DMS 273 (cell line): Measurements from ENCODE around the gene MBP.

Experiments used
- DNase-seq: peaks from one replicate; lab custom pipeline; 2025; ENCODE audit not compliant: unreplicated experiment; lab: John Stamatoyannopoulos, UW

MBP gene

DNA sequence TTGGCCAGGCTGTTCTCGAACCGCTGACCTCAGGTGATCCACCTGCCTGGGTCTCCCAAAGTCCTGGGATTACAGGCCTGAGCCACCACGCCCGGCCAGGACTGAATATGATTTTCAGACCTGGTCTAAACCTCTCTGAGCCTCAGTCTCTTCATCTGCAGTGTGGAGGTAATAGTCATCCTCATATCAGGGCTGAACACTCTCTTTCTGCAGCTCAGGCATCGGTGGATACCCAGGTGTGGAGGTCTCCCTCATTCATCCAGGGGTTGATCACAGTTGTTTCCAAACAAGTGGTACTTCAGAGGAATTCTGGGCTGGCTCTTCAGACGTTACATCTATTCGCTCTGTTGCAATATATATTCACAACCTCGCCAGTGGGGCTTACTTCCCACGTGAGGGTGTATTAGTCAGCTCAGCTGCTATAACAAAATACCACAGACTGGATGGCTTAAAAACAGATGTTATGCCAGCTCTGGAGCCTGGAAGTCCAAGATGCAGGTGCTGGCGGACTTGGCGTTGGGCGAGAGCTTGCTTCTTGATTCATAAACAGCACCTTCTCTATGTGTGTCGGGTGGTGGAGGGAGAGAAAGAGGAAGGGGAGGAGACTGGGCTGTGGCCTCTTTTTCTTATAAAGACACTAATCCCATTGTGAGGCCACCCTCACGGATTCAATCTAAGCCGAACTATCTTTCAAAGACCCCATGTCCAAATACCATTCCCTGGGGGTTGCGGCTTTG, 2.9 kb upstream of the MBP start:
- DNase-seq, result no peak

DNA sequence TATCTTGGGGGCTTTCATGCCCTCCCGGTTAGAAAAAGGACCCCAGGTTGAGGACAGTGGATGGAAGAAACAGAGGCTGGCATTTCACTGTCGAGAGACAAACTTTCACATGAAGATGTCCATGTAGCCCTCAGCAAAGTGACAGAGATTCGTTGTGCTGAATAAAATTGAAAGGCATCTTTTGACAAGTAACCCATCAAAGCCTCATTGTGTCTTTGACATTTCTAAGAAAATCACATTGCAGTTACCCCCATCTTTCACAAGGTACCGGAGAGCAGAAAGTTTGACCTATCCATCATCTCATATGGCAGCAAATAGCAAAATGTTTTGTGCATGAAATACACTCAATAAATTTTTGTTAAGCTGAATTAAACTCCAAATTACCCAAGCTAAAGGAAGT, 2.0 kb upstream of the MBP start:
- DNase-seq, result no peak

DNA sequence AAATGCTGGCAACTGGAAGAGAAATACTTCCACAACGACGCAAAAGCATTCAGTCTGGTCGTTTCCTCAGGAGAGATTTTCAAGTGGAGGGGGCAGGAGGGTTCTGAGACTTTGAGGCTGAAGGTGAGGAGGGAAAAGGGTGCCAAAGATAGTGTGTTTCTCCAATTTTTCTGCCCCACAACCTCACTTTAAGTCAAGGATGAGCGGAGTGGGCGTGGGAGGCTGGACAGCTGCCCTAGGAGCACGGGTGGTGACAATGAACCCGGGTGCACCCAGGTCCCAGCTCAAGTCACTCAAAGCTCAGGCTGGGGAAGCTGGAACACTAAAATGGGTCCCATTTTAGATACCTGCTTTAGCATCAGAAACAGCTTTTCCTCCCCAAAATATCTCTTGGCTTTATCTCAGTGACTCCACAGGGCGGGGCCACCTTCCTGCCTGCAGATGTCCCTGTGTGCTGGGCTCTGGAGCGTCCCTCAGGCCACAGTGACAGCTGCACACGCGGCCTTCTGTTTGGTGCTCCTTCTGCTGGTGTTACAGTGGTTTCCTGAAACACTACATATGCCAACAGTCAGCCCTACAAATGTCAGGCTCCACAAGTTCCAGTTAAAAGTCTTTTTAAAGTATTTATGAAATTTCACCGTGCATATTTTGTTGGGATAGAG, 1.4 kb upstream of the MBP start:
- DNase-seq, result peak; percentile 54

DNA sequence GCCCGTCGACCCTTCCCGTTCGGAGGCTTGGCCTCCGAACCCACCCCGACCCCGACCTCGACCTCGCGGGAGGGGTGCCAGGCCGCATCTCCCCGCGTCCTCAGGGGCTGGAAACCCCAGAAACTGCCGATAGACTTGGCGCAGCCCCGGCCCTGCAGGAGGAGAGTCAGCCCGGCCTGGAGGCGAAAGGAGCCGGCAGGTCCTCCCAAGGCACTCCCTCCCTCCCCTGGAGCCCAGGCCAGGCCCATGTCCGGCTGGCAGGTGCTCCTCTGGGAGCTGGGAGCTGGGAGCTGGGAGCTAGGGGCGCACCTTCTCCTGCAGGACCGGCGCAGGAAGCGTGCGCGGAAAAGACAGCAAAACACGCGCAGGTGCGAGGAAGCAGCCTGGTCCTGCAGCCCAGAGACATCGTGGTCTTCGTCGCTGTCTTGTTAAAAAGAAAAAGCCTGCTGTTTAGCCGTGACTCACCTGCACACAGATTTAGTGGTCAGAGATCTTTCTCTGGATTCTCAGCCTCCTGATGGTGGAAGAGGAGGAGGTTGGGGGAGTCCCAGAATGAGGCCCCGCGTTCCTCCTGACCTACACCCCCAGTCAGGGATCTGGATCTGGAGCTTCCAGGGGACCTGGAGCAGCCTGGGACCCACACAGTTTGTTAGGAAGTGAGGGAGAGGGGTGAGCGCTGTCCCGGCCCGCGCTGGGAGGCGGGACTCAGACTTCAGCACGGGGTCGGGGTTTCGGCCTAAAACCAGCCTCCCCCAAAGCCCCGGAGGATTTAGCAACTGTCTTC, 660 bp upstream of the MBP start:
- no peak for DNase-seq

DNA sequence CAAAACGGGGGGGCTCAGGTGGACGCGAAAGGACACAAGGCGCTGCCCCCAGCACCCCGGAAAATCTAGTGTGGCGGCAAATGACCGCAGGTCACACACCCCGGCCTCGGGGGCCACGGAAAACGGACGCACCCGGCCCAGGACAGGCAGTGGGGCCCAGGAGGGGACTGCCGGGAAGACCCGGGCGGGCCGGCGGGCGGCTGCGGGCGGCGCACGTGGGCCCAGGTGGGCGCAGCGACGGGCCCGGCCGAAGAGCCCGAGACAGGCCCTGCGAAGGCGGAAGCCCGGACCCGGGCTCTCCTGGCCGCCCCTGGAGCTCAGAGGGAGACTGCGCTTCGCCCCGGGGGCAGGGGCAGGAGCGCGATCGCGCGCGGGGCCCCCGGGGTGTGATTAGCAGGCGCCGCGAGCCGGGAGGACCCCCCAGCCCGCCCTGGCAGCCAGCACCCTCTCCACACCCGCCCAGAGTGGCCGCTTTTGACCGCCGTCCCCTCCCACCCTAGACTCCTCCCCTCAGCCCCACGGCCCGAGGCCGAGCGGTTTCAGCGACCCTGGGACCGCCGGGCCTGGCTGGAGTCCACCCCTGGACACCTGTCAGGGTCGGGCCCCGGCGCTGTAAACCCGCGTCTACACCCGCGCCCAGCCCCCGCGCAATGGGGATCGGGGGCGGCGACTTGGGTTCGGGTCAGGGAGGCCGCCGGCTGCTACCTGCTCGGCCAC, 773 bp downstream of the MBP start:
- peak; percentile 57 for DNase-seq

DNA sequence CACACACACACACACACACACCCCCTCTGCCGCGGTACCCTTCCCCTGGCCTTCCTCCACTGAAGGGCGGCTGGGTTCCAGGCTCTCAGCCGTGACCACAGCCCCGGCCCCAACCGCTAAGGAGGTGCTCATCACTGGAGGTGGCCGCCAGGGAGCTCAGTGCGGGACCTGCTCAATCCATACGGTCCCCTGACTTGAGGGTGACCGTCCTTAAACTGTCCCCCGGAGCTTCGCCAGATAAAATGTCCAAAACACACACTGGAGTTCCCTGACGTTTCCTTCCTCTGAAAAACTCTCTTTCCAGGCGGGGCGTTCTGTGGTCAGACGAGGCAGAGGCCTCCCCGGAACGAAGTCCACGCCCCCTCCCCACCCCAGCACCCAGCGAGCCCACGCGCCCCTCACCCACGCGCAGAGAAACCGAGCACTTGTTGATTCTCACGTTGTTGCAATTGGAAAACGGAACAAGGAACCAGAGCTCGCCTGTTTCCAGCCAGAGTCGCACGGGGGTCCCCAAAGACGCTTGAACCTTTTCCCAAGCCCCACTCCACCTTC, 1.4 kb downstream of the MBP start:
- DNase-seq, result peak; percentile 48

DNA sequence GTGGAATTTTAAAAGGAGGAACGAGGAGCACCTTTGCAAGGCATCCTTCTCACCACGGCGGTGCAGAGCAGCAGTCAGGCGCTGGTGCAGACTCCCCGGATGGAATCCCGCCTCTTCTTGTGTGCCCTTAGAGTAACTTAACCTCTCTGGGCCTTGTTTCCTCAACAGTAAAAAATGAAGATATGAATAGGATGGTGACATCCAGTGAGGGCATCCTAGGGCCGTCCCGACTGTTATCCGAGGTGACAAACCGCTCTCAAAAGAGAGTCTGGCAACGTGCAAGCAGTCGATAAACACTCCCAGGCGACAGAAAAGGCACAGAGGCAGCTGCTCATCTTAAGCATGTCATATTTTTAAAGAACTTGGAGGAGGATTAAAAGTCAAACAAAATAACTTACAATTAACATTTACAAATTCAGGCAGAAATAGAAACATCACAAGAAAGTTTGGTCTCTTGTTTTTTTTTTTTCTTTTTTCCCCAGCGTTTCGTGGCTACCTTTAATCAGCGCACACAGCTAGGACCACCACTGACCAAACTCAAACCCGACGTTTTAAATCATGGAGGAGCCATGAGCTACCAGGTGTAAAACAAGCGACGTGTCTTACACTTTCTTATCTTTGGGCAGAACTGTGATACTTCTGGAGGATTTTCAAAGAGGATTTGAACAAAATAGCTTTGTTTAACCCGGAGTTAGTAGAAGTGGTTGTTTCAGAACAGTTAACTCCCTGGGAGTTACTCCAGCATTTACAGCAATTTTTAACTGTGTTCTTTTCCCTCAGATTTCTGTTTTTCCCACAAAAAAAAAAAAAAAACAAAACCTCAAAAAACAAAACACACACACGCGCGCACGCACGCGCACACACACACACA, 2.1 kb downstream of the MBP start:
- DNase-seq, result no peak

DNA sequence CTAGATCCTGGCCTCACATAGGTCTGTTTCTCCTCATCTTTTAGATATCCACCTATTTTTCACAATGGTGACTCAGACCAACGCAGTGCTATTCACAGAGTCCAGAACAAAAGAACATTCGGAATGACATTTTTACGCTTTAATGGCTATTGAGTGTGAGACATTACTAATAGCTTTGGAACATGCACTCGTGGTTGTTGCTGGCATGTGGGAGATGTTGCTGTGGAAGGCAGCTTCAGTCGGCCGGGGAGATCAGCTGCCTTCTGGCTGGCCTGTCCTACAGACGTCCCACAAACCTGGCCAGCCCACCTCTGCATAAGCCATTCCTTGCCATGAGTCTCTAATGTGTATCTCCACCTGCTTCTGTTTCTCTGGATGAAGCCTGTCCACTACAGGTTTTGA, 3.4 kb downstream of the MBP start:
- peak; percentile 22 for DNase-seq

DNA sequence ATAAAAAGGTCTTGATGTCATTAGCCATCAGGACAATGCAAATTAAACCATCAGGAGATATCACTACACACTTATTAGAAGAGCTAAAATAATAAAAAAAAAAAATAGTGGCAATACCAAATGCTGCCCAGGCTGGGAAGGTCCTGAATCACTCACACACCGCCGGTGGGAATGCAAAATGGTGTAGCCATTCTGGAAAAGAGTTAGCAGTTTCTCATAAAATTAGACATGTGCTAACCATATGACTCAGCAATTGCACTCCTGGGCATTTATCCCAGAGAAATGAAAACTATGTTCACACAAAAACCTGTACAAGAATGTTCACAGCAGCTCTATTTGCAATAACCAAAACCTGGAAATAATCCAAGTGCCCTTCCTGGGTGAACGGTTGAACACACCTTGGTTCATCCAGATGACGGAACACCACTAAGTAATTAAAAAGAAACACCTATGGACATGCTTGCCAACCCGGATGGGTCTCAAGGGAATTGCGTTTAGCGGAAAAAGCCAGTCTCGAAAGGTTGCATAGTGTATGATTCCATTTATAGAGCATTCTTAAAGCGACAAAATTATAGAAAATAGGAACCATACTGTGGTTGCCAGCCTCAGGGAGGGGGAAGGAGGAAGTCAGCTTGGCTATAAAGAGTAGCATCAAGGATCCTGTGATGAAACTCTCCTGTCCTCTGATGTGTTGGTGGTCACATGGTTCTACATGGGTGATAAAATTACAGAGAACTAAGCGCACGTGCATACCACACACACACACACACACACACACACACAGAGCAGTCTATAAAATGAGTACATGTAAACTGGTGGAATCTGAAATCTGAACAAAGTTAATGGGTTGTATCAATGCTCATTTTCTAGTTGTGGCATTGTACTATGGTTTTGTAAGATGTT, 4.6 kb downstream of the MBP start:
- peak; percentile 74 for DNase-seq

DNA sequence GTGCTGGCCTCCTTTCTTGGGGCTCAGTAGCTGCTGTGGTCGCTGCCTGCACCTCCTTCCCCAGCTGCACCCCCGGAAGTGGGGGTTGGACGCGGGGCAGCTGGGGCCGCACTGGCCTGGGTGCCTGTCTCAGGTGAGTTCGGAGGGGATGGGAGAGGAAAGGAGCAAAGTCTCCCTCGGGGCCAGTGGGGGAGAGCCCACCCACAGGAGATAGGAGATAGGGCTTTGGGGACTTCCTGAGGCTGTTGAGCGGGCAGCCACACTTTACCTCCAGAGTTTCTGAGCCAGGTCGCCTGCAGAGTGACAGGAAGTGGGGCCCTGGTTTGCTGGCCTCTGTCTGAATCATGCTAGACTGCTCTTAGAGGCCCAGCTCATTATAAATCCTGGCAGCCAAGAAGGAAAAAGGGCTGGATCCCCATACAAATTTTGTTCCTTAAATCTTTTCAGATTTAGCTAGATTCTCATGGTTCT, 8.1 kb downstream of the MBP start:
- no peak for DNase-seq

DNA sequence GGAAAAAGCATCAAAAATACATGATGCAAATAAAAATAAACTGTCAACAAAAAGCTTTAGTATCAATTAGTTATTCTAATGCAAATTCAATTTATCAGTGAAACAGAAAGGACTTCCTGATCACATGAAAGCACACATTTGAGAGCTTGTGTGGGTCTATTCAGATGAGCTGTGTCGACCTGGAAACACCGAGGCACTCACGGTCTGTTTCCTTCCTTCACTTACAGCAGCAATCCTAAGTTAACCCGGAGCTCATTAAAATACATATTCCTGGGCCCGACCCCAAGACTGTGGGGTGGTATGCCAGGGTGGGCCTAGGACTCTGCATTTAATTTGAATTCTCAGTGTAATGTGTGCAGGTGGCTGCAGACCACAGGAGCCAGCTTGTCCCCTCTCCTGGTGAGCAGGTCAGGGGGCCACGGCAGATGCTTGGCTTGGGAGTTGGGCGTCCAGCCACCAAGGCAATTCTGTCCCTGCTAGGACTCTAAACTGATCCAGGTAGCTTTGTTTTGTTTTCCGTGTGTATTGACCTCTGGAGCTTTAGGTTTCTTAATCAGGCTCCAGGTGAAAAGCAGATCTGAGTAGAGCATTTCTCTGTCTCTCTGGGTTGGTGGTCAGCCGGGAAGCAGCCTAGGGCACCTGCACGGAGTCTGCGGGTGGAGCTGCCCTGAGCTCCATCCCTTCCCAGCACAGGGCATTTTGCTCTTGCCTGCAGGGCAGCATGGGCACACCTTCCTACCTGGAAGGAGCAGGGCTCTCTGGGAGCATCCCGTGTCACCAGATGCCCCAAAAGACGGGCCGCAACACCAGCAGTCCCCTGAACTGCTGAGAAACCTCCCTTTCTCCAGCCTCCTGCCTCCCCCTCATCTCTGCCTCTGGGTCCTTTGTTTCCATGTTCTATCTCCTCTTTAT, 9.0 kb downstream of the MBP start:
- no peak for DNase-seq

DNA sequence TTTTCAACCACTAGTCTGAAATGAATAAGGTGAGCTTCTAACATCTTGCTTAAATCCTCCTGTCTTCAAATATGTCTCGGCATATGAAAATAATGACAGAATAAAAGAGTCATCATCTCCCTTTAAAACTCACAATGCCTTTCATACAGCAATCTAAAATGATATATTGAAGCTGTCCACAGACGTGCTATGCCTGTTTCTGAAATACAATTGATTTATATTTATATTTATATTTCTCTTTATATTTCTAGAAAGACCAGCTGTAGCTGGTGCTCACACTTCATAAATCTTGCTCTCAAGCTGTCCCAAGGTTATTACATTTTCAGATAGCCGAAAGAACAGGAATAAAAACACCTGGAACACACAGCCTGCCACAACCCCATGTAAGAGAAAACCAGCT, 11.1 kb downstream of the MBP start:
- DNase-seq, result no peak

DNA sequence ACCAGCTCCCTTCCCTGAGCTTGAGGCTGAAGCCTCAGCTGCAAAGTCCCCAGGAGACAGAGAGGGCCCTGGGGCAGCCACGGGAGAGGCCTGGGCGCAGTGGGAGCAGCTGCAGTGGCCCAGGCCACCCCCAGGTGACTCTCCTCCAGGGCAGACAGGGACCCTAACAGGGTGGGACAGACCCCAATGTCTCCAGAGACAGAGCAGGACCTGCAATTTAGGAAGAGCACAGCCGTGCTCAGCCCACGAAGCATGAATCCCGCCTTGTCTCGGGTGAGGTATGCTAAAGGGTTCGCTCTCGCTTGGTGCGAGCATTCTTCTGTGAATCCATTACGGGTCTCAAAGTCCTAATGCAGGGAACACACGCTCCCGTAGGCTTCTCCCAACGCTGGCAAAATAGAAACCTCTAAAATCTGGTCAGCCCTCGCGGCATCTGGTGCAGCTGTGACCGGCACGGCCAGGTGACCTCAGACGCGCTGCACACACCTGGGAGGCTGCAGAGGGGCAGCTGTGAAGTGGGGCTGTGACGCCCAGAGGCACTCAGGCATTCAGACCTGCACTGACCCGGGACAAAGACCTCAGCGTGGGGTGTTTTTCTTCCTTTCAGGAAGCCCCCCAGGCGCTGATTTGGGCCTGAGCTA, 12.6 kb downstream of the MBP start:
- no peak for DNase-seq

DNA sequence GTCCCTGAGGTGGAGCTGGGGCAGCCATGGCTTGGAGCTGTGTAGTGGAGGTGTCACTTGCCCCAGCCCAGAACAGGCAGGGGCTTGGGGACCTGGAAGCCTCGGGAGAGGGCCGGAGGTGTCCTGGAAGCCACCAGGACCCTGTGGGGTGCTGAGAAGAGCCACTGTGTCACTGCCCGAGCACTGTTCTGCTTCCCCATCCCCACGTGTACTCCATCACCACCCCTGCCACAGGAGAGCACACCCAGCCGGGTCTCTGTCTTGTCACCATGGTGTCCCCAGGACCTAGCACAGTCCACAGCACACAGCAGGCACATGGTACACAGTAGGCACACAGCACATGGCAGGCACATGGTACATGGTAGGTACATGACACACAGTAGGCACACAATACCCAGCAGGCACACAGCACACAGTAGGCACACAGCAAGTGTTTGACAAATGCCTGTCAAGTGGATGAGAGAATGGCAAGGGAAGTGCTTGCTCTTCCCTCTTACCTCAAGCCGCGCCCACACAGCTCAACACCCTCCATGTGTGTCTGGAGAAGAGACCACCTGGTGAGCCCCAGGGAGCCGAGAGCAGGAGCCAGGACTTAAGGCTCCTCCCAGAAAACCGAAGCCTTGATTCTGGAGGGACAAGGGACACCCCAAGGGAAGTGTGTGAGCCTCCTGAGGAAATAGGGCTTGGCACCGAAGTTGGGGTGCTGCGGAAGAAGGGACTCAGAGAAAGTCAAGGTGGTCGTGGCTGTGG, 13.3 kb downstream of the MBP start:
- no peak for DNase-seq

DNA sequence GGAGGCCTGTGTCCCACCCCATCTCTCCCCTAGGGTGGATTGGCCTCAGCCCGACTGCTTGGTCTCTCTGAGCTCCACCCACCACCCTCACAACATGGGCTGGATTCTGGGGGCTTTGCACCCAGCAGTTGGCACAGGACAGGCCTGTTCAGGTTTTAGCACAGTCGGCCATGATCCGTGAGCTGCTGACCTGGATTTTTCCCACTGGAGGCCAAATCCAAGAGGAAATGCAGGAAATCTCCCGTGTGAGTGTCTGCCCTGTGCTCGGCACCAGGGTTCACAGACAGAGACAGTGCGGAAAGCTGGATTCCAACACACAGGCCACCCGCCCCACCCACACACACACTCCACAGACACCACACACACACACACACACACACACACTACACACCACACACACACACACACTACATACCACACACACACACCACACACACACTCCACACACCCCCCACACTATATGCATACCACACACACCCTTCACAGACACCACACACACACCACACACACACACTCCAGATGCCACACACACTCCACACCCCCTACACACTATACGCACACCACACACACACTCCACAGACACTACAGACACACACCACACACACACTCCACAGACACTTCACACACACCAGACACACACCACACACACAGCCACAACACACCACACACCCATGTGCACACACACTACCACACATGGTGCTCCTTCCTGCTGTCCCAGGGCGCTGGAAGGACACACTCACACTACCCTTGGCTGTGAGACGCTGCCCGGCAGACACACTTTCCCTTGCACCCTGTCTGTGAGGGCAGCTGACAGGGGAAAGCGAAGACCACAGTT, 14.1 kb downstream of the MBP start:
- no peak for DNase-seq
